ENCODE measurements around the gene MTCL1. TPM values are rescaled to one million over a fixed set of nuclear protein-coding genes. Genes with fewer than 3 reads are reported as not detected.

Gene MTCL1
- total RNA-seq, 1 donor from 2014 or later = 59.3 TPM

DNA sequence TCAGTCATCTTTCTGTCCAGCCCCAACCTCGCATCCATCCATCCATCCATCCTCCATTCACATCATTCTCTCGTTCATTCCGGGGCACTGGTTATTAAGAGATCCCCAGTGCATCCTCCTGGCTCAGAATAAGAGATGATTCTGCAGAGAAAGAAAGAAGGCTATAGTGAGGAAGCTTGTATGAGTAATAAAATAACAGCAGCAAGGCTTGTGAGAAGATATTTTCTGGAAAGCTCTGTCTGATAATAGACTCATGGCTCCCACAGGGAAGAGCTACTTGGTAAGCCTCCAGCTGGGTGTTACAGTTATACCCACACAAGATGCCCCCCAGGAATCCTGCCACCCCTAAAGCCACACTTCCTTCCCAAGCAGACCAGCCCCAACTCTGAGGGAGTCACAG lies 143.2 kb downstream of the MTCL1 start:
- Mint-ChIP-seq H3K9me3 (ENCODE audit: unreplicated experiment) (peaks cover 5% of the 10 kb centered on the region), H3K36me3 (ENCODE audit: low read depth, unreplicated experiment) (peaks cover 2% of the 10 kb centered on the region), H3K27ac (ENCODE audit: unreplicated experiment) (no peak overlapping the region), H3K4me1 (ENCODE audit: low read depth, unreplicated experiment) (peaks cover 2% of the 10 kb centered on the region), H3K27me3 (ENCODE audit: low read depth, unreplicated experiment) (peaks cover 10% of the 10 kb centered on the region), H3K4me3 (ENCODE audit: unreplicated experiment) (no peak overlapping the region)
- FAIRE-seq (no peak), DNase-seq (ENCODE audit: low read depth) (no peak)
- Histone ChIP-seq H3K9me3 (ENCODE audit: insufficient read depth, low read depth, low read length) (no peaks in the 10 kb centered on the region), H4K20me1 (ENCODE audit: insufficient read depth, low read length) (no peaks in the 10 kb centered on the region), H3K4me1 (ENCODE audit: insufficient read depth, low read length) (peaks cover 9% of the 10 kb centered on the region), H3K79me2 (ENCODE audit: insufficient read depth, low read length) (no peaks in the 10 kb centered on the region), H3K27me3 (ENCODE audit: insufficient read depth, low read length) (no peaks in the 10 kb centered on the region), H2AFZ (ENCODE audit: low read depth, low read length) (no peak overlapping the region), H3K4me2 (ENCODE audit: low read length) (no peak overlapping the region), H3K36me3 (ENCODE audit: insufficient read depth, low read length) (no peaks in the 10 kb centered on the region), H3K27ac (ENCODE audit: low read depth, low read length) (no peak overlapping the region), H3K4me3 (ENCODE audit: insufficient read depth, low read depth, low read length) (no peak overlapping the region), H3K9ac (ENCODE audit: low read length) (no peak overlapping the region)
- TF ChIP-seq EZH2 (IDR thresholded peaks at IDR 0.05; ENCODE audit: insufficient read depth, low read length) = no peak
- TF ChIP-seq, protein P1, sequence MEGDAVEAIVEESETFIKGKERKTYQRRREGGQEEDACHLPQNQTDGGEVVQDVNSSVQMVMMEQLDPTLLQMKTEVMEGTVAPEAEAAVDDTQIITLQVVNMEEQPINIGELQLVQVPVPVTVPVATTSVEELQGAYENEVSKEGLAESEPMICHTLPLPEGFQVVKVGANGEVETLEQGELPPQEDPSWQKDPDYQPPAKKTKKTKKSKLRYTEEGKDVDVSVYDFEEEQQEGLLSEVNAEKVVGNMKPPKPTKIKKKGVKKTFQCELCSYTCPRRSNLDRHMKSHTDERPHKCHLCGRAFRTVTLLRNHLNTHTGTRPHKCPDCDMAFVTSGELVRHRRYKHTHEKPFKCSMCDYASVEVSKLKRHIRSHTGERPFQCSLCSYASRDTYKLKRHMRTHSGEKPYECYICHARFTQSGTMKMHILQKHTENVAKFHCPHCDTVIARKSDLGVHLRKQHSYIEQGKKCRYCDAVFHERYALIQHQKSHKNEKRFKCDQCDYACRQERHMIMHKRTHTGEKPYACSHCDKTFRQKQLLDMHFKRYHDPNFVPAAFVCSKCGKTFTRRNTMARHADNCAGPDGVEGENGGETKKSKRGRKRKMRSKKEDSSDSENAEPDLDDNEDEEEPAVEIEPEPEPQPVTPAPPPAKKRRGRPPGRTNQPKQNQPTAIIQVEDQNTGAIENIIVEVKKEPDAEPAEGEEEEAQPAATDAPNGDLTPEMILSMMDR (IDR thresholded peaks at IDR 0.05; ENCODE audit: insufficient read depth, low read depth, low read length) = no peak

DNA sequence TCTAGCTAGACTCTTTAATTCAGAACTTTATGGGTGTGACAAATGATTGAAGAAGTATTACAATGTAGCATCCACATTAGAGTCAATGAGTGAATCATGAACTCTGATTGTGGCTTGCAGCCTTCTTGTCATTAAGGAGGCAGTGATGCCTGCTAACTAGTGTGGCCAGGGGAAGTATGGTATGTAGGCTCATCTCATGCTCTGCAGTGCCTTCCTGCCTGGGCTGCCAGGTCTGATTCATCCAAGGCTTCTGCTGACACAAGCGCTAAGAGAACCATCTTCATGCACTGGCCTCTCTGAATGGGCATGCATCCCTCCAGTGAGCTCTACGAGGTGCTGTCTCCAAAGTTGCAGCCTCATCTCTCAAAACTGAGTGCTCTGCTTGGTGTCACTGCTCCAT lies 144.3 kb downstream of the MTCL1 start:
- Mint-ChIP-seq H3K36me3 (ENCODE audit: low read depth, unreplicated experiment) (peaks cover 2% of the 10 kb centered on the region), H3K4me3 (ENCODE audit: unreplicated experiment) (no peak overlapping the region), H3K27ac (ENCODE audit: unreplicated experiment) (no peak overlapping the region), H3K27me3 (ENCODE audit: low read depth, unreplicated experiment) (peaks cover 6% of the 10 kb centered on the region), H3K4me1 (ENCODE audit: low read depth, unreplicated experiment) (peaks cover 10% of the 10 kb centered on the region), H3K9me3 (ENCODE audit: unreplicated experiment) (peaks cover 5% of the 10 kb centered on the region)
- H4K20me1 ChIP-seq (ENCODE audit: insufficient read depth, low read length) = no peaks in the 10 kb centered on the region
- H3K9me3 ChIP-seq (ENCODE audit: insufficient read depth, low read depth, low read length) = no peaks in the 10 kb centered on the region
- TF ChIP-seq, protein P1 (IDR thresholded peaks at IDR 0.05; ENCODE audit: insufficient read depth, low read depth, low read length) = no peak
- no peak for TF ChIP-seq EZH2 (IDR thresholded peaks at IDR 0.05; ENCODE audit: insufficient read depth, low read length)
- H3K27ac ChIP-seq (ENCODE audit: low read depth, low read length) = no peak overlapping the region
- no peaks in the 10 kb centered on the region for H3K36me3 ChIP-seq (ENCODE audit: insufficient read depth, low read length)
- FAIRE-seq = no peak
- no peak overlapping the region for H3K4me2 ChIP-seq (ENCODE audit: low read length)
- H2AFZ ChIP-seq (ENCODE audit: low read depth, low read length) = no peak overlapping the region
- no peak overlapping the region for H3K4me3 ChIP-seq (ENCODE audit: insufficient read depth, low read depth, low read length)
- no peaks in the 10 kb centered on the region for H3K79me2 ChIP-seq (ENCODE audit: insufficient read depth, low read length)
- DNase-seq (ENCODE audit: low read depth) = peak; percentile 30
- H3K27me3 ChIP-seq (ENCODE audit: insufficient read depth, low read length) = no peaks in the 10 kb centered on the region
- H3K4me1 ChIP-seq (ENCODE audit: insufficient read depth, low read length) = peaks cover 9% of the 10 kb centered on the region
- H3K9ac ChIP-seq (ENCODE audit: low read length) = no peak overlapping the region

DNA sequence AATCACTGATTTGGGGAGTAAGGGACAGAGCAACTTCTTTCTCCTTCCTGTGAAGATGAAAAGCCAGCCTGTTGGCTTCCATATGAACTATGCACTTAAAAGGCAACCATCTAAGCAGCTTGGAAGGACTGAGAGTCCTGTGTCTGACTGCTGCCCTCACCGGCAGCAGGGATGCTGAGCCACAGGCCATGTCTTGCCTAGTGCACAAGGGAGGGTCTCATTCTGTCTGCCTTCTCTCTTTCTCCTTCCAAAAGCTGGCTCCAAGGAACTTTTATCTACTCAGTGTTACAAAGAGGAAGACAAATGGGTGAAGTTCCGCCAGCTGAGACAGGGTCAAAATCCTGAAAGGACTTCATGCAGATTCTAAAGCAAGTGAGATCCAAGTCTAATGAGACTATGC lies 146.3 kb downstream of the MTCL1 start:
- Mint-ChIP-seq H3K27ac (ENCODE audit: unreplicated experiment) (no peak overlapping the region), H3K9me3 (ENCODE audit: unreplicated experiment) (peaks cover 5% of the 10 kb centered on the region), H3K4me3 (ENCODE audit: unreplicated experiment) (no peak overlapping the region), H3K4me1 (ENCODE audit: low read depth, unreplicated experiment) (peaks cover 17% of the 10 kb centered on the region), H3K36me3 (ENCODE audit: low read depth, unreplicated experiment) (peaks cover 2% of the 10 kb centered on the region), H3K27me3 (ENCODE audit: low read depth, unreplicated experiment) (peaks cover 2% of the 10 kb centered on the region)
- no peaks in the 10 kb centered on the region for H4K20me1 ChIP-seq (ENCODE audit: insufficient read depth, low read length)
- H3K9me3 ChIP-seq (ENCODE audit: insufficient read depth, low read depth, low read length) = no peaks in the 10 kb centered on the region
- no peaks in the 10 kb centered on the region for H3K79me2 ChIP-seq (ENCODE audit: insufficient read depth, low read length)
- H3K4me2 ChIP-seq (ENCODE audit: low read length) = no peak overlapping the region
- H3K4me3 ChIP-seq (ENCODE audit: insufficient read depth, low read depth, low read length) = no peak overlapping the region
- H3K27me3 ChIP-seq (ENCODE audit: insufficient read depth, low read length) = no peaks in the 10 kb centered on the region
- H2AFZ ChIP-seq (ENCODE audit: low read depth, low read length) = no peak overlapping the region
- peaks cover 9% of the 10 kb centered on the region for H3K4me1 ChIP-seq (ENCODE audit: insufficient read depth, low read length)
- FAIRE-seq (no peak), DNase-seq (ENCODE audit: low read depth) (peak; percentile 51)
- H3K9ac ChIP-seq (ENCODE audit: low read length) = no peak overlapping the region
- H3K36me3 ChIP-seq (ENCODE audit: insufficient read depth, low read length) = no peaks in the 10 kb centered on the region
- H3K27ac ChIP-seq (ENCODE audit: low read depth, low read length) = no peak overlapping the region
- no peak for TF ChIP-seq EZH2 (IDR thresholded peaks at IDR 0.05; ENCODE audit: insufficient read depth, low read length)
- TF ChIP-seq, protein P1 (IDR thresholded peaks at IDR 0.05; ENCODE audit: insufficient read depth, low read depth, low read length) = no peak
